ENCODE measurements around the gene ARMH1.

DNA sequence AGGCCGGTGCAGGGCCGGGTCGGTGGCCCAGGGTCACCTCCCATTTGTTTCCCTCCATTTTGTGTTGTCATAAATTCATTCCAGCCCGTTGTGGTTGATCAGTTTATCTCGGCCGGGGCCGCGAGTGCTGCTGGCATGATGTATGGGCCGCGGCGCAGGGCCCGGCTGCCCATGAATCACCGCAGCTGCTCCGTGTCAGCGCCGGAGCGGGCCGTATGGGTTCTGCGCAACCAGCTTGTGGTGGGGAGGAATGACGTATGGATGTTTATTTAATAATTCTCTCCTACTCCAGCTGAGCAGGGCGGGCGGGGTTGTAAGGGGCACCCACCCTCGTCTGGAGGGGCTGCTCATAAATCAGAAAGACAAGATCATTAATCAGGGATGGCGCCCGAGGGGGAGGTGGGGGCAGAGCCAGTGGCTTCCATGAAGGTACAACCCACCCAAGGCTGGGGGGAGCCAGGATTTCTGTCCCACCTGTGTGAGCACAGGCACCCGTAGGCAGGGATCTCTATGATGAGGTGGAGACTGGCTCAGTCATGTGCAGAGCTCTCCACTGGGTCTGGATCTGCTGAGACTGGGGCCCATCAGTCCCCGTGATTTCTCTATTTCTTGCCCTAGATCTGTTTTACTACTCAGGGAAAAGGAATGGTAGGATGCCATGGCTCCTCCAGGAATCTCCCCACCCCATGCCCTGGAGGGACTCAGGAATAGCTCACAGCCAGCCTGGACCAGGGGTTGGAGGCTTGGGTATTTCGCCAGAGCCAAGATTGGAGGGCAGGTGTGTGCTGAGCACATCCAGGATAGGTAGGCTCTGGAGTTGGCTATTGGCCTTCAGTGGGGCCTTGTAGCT is 28.0 kb upstream of the ARMH1 start:
- TF ChIP-seq SP1 (IDR thresholded peaks at IDR 0.05) = no peak
- no peak for TF ChIP-seq NFRKB (IDR thresholded peaks at IDR 0.05)
- TF ChIP-seq, protein P1, sequence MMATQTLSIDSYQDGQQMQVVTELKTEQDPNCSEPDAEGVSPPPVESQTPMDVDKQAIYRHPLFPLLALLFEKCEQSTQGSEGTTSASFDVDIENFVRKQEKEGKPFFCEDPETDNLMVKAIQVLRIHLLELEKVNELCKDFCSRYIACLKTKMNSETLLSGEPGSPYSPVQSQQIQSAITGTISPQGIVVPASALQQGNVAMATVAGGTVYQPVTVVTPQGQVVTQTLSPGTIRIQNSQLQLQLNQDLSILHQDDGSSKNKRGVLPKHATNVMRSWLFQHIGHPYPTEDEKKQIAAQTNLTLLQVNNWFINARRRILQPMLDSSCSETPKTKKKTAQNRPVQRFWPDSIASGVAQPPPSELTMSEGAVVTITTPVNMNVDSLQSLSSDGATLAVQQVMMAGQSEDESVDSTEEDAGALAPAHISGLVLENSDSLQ (IDR thresholded peaks at IDR 0.05) = no peak
- no peak for TF ChIP-seq LEF1 (IDR thresholded peaks at IDR 0.05; ENCODE audit: borderline replicate concordance)
- no peak for TF ChIP-seq FOXM1 (IDR thresholded peaks at IDR 0.05; ENCODE audit: borderline replicate concordance)

Data from HEK293T (cell line).